SW 1271 (cell line): ENCODE data around the gene SIT1.
A peak's percentile ranks its signal among the peaks of the same experiment; 100 is the strongest.

Experiments used
- DNase-seq, 2 experiments: peaks; one replicate each; lab custom pipeline; 2025; lab: John Stamatoyannopoulos, UW

Gene SIT1

DNA sequence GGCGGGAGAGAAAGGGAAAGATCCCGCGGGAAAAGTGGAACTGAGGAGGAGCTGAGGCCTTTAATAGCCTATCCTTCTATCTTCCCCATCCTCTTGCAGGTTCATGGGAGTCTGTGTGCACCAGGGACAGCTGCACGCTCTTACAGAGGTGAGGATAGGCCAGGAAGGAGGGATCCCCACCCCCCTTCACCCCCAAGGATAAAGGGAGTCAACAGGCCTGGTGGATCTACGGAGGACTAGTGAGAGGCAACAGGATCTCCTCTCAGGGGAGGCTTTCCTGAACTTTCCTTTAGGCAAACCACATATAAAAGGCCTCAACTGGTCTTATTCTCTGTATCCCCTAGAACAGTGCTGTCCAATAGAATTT, 44.6 kb downstream of the SIT1 start:
- no peak for DNase-seq

DNA sequence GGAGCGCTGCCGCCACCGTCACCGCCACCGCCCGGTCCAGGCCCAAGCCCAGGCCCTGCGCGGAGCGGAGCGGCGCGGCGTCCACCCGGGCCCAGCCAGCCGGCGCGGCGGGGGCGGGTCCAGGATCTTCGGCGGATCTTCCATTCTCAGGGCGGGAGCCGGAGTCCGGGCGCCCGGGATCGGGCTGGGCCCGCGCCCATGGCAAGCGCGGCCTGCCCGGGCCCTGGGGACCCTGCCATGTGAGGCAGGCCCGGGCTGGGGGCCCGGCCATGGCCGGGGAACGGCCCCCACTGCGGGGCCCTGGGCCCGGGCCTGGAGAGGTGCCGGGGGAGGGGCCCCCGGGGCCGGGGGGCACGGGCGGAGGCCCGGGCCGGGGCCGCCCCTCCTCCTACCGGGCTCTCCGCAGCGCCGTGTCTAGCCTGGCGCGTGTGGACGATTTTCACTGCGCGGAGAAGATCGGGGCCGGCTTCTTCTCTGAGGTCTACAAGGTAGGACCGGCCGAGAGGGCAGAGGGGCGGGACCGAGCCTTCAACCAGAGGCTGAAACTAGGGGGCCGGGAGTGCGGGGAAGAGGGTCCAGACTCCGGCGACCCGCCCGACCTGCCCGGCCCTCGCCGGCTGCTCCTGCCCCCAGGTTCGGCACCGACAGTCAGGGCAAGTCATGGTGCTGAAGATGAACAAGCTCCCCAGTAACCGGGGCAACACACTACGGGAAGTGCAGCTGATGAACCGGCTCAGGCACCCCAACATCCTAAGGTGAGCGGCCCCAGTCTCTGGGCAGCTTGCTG, 45.2 kb downstream of the SIT1 start:
- no peak for DNase-seq

DNA sequence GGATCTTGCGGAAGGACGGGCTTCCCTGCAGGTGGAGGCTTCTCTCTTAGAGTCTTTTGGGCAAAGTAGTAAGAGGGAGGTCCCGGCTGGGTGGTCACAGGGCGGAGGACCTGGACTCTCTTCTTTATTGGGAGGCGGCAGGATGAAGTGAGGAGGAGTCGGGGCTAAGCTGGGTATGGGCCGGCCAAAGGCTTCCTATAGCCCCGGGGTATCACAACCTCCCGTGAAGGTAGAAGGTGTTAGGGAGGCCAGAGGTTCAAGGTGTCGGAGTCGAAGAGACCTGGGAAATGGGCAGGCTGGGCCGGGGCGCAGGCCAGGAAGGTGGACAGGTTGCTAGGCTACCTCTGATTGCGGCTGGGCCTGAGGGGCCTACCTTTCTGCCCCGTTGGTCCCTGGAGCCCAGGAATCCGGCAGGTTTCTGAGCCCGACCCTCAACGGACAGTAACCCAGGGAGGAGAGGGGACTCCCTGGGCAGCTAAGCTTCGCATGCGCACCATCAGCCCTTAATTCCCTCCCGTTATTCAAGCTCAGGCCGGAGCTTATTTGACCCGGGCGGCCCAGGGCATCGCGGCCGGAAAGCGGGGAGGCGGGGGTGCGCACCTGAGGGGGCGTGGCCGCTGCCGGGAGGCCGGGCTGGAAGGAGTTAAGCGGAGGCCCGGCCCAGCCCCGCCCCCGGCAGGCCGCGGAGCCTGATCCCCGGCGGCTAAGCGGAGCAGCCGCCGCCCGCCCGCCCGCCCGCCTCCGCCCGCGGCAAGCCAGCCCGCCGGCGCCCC, 46.0 kb downstream of the SIT1 start, which contains the start of gene TESK1:
TSS of gene TESK1 (plus strand) at position 685 of the 773 bp plus-strand sequence. CDS start 358 bp downstream, outside the sequence.
- DNase-seq = peak; percentile 32 to 55

DNA sequence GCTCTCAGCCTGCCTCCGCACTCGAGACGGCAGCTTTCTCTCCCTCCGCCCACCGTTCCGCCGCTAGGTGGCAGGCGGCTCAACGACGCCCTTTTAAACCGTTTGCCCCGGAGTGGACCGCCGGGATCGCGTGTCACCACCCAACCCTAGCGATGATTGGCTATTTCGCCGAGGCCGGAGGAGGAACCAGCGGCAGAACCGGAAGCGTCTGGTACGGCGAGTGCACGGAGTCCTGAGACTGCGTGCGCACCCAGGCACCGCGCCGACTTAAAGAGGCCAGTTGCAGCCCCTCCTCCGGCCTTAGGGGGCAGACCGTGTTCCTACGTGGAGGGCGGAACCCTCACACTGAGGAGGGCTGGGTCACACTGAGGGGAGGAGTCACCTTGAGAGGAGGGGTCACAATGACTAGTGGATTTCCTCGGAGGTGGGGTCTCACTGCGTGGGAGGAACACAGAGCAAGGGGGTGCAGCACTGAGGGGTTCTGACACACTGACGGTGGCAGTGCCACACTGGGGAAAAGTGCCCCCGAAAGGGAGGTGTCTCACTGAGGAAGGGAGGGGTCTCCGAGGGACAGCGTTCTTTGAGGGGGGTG, 46.6 kb downstream of the SIT1 start:
- DNase-seq = peak; percentile 91 to 96

DNA sequence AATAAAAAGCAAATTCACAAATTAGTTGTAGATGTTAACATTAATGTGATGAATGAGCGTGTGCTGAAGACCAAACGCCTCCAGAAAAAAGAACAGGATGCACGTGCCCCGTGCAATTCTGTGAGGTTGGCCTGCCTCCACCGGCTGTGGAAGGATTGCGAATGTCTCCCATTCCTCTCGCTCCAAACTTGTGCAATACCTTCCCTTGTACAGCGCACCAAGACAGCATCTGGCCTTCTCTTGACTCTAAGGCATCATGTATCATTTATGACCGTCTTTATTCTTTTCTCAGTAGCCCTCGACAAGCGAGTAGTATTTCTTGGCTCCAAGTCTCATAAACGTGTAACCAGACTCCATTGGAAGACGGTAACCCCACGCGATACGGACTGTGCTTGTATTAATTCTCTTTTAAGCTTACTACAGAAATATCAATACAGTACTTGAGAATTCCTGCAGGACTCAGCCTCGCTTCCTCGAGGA, 47.2 kb downstream of the SIT1 start:
- DNase-seq = no peak

DNA sequence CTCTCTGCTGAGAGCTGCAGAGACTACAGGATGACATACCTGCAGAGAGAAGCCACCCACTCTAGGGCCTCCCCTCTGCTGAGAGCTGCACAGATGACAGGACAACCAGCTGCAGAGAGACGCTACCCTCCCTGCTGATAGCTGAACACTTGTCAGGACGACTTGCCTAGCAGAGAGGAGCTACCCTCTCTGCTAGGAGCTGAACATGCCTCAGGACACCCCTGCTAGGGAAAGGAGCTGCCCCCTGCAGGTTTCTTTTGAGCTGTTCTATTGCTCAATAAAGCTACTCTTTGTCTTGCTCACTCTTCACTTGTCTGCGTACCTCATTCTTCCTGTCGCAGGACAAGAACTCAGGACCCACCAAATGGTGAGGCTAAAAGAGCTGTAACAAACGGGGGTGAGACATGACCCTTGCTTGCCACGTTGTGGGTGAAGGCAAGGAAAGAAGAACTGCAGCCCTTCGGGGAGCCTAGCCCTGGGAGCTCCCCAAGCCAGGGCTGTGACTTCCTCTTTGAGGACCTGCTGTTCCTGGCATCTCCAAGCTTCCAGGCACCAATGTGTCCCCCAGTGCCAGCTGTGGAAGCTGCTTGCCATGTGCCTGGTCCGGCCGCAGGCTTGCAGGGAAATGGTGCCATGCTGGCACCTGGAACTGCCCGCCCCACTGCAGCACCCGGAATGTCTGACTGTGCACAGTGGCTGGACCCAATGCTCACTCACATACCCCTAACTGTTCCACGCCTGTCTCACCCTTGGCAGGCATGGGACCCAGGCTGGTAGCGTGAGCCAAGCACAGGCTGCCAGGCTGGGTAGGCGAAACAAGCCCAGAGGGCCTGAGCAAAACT, 50.7 kb downstream of the SIT1 start:
- DNase-seq = no peak
